GM12891 (cell line): ENCODE data around the gene ZNF345.

Experiments used
- PAX5 ChIP-seq: IDR thresholded peaks from 2 replicates; pipeline ENCODE4 v1.6.1; 2011; ENCODE audit warnings: low read length, moderate library complexity, mild to moderate bottlenecking; ENCODE audit not compliant: insufficient read depth, severe bottlenecking
- POLR2AphosphoS5 ChIP-seq: IDR thresholded peaks from 2 replicates; pipeline ENCODE4 v1.6.1; 2011; ENCODE audit warnings: low read depth, low read length, control low read depth

DNA sequence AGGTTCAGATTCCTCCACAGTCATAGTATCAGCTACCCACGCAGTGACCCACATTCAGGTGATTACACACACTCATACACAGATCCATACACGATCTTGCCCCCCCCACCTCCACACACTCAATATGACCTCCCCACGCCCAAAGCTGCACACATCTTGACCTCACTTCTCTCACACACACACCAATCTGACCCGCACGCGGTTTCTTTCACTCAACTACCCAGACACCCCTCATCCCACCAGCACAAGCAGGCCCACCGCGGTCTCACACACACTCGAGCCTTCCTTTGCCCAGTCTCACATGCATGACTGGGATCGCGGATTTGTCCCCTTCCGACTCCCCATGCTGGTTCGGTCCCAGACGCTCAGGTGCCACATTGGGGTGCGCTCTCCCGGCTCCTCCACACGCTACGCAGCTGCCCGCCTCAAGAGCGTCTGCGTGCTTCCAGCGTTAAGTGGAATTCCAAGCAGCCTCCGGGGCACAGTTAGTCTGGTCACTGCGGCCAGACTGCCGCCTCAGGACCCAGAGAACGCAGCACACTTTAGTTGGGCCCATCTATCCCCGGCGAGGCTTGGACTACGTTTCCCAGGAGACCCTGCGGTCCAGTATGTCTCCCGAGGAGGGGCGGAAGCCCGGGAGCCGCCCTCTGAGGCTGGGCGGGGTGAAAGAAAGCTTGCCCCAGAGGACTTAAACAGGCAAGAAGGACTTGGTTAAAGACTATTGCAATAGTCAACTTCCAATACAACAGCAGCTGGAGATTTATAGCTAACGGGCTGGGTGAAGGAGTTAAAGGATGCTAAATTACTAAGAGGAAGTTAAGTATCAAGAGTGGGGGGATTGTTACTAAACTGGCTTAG lies 746 bp upstream of the ZNF345 start:
- TF ChIP-seq PAX5 (no peak), POLR2AphosphoS5 (peak; percentile 29; the same call in 1 of the 2 replicates)
